ENCODE data around the gene USHBP1. TPM values are rescaled to one million over a fixed set of nuclear protein-coding genes. Genes with fewer than 3 reads are reported as not detected.

The USHBP1 gene
- total and polyA plus RNA-seq, 9 donors = 1.1 to 8.9 (median 2.0) TPM

DNA sequence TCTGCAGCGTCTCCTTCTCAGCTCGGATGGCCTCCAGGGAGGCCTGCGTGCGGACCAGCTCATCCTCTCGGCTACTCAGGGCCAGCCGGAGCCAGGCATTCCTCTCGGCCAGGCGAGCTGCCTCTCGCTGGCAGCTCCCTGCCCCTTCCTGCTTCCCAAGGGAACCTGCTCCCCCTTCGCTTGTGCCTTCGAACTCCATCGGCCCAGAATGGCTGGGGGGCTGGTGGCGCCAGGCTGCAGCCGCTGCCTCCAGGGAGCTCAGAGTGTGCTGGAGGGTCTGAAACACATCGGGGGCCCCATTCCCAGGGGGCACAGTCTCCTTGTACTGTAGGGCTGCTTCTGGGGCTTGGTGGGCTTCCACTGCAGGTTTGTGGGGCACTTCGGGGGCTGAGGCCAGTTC is 2.0 kb downstream of the USHBP1 start:
- Histone ChIP-seq H3K4me3 (no peak overlapping the region), H3K4me1 (ENCODE audit: insufficient read depth) (no peaks in the 10 kb centered on the region), H3K36me3 (no peaks in the 10 kb centered on the region), H3K27me3 (no peaks in the 10 kb centered on the region), H3K9me3 (no peaks in the 10 kb centered on the region), H3K27ac (no peak overlapping the region)
- DNase-seq = no peak
- TF ChIP-seq, protein P1, sequence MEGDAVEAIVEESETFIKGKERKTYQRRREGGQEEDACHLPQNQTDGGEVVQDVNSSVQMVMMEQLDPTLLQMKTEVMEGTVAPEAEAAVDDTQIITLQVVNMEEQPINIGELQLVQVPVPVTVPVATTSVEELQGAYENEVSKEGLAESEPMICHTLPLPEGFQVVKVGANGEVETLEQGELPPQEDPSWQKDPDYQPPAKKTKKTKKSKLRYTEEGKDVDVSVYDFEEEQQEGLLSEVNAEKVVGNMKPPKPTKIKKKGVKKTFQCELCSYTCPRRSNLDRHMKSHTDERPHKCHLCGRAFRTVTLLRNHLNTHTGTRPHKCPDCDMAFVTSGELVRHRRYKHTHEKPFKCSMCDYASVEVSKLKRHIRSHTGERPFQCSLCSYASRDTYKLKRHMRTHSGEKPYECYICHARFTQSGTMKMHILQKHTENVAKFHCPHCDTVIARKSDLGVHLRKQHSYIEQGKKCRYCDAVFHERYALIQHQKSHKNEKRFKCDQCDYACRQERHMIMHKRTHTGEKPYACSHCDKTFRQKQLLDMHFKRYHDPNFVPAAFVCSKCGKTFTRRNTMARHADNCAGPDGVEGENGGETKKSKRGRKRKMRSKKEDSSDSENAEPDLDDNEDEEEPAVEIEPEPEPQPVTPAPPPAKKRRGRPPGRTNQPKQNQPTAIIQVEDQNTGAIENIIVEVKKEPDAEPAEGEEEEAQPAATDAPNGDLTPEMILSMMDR (IDR thresholded peaks at IDR 0.05) = no peak
- no peak for TF ChIP-seq EP300 (IDR thresholded peaks at IDR 0.05)
- TF ChIP-seq POLR2A (IDR thresholded peaks at IDR 0.05) = no peak
- intact Hi-C loops (cut with DNase I) = no loop called here
- WGBS, 3 donors = 35 to 49% (median 47%) methylated on average over 15 to 16 of the region's 16 CpGs

DNA sequence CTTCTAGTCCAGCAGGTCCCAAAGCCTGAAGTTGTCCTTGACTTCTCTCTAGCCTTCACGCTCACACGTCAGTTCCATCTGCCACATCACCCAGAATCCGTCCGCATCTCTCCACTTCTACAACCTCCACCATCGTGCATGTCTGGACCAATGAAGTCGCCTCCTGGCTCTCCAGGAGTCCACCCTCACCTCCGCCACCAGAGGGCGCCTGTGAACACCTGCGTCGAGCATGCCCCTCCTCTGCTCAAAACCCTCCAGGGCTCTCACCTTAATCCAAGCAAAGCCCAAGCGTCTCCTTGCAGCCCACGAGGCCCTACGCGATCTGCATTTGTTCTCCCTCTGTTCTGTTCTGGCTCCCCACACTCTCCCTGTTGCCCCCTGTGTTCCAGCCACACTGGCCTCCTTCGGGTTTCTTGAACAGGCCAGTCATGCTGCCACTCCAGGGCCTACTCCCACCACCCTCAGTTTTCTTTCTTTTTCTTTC is 3.7 kb downstream of the USHBP1 start:
- Histone ChIP-seq H3K27ac (no peak overlapping the region), H3K9me3 (no peaks in the 10 kb centered on the region), H3K4me1 (ENCODE audit: insufficient read depth) (no peaks in the 10 kb centered on the region), H3K4me3 (no peak overlapping the region), H3K27me3 (no peaks in the 10 kb centered on the region), H3K36me3 (no peaks in the 10 kb centered on the region)
- DNase-seq = peak; percentile 56 to 80 (median 78)
- intact Hi-C loops (cut with DNase I) = no loop called here
- TF ChIP-seq, protein P1 (IDR thresholded peaks at IDR 0.05) = peak; percentile 48 to 77 (median 63)
- no peak for TF ChIP-seq POLR2A (IDR thresholded peaks at IDR 0.05)
- 18 to 23% (median 19%) methylated on average over 15 of the region's 15 CpGs for WGBS, 3 donors

DNA sequence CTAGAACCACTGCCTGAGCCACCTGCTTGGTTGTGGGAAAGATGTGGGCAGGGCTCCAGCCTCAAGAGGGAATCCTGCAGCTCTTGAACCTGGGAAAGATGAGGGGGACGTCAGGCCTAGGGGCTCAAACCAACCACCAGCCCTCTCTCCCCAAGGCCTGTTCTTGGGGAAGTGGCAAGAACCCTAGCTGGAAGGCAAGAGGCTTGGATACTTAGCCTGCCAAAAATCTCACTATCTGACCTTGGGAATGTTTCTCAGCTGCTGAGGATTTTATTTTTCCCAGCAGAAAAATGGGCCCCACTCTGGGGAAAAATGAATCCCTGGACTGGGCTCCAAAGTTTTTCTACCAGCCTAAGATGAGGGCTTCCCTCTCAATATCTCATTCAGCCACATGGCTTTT is 4.6 kb downstream of the USHBP1 start:
- no peaks in the 10 kb centered on the region for H3K4me1 ChIP-seq (ENCODE audit: insufficient read depth)
- no peaks in the 10 kb centered on the region for H3K27me3 ChIP-seq
- no peak overlapping the region for H3K4me3 ChIP-seq
- TF ChIP-seq POLR2A (IDR thresholded peaks at IDR 0.05) (no peak), EP300 (IDR thresholded peaks at IDR 0.05) (no peak)
- TF ChIP-seq, protein P1 (IDR thresholded peaks at IDR 0.05) = no peak
- WGBS, 3 donors = 14 to 58% (median 43%) methylated on average over 1 of the region's 1 CpG
- no peak for DNase-seq
- H3K27ac ChIP-seq = no peak overlapping the region
- no peaks in the 10 kb centered on the region for H3K9me3 ChIP-seq
- intact Hi-C loops (cut with DNase I) = no loop called here
- no peaks in the 10 kb centered on the region for H3K36me3 ChIP-seq

DNA sequence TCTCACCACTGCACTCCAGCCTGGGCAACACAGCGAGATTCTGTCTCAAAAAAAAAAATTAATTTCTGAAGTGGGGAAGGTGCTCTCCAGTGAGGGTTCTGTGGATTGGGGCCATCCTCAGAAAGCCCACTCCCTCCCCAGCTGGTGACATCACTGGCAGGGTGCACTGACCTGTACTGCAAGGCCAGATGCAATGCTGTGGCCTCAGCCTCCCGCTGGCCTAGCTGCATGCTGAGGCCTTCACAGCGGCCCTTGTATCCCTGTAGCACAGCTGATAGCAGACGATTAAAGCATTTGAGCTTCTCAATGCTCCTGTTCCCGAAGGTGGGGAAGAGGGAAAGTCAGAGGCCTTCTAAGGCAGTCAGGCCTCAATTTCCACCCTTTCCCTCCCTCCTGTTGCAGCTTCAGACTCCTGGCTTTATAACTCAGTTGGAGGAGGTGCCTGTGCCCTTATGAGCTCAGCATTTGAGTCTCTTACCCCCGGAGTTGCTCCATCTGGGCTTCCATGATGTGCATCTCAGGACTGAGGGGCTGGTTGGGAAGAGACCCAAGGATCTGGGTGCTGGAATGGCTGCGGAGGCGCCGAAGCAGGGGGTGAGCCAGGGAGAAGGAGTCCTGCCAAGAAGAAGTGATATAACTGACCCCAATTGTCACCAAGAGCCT is 5.3 kb downstream of the USHBP1 start:
- H3K27ac ChIP-seq = no peak overlapping the region
- no peaks in the 10 kb centered on the region for H3K27me3 ChIP-seq
- no peaks in the 10 kb centered on the region for H3K36me3 ChIP-seq
- no peak for DNase-seq
- TF ChIP-seq EP300 (IDR thresholded peaks at IDR 0.05) = no peak
- TF ChIP-seq POLR2A (IDR thresholded peaks at IDR 0.05) = no peak
- TF ChIP-seq, protein P1 (IDR thresholded peaks at IDR 0.05) = no peak
- H3K4me3 ChIP-seq = no peak overlapping the region
- H3K9me3 ChIP-seq = no peaks in the 10 kb centered on the region
- WGBS, 3 donors = 88 to 92% (median 91%) methylated on average over 9 of the region's 9 CpGs
- H3K4me1 ChIP-seq (ENCODE audit: insufficient read depth) = no peaks in the 10 kb centered on the region
- intact Hi-C loops (cut with DNase I) = no loop called here
